LNCAP (cell line): ENCODE measurements around the gene PDYN.

ENCODE experiments used
- CTCF ChIP-seq: fragments of 450-650 bp; IDR thresholded peaks from 2 replicates; pipeline ENCODE4 v1.5.1; 2017; ENCODE audit warnings: mild to moderate bottlenecking

PDYN gene

GRCh38 chr20:1992359-1993110 lies 1.3 kb downstream of the PDYN start:
- no peak for TF ChIP-seq CTCF

- no peak for TF ChIP-seq CTCF
Measured at GRCh38 chr20:1987826-1988225, 6.0 kb downstream of the PDYN start.

- no peak for TF ChIP-seq CTCF
Measured at GRCh38 chr20:1983301-1983700, 10.6 kb downstream of the PDYN start.

GRCh38 chr20:1982686-1983085 lies 11.2 kb downstream of the PDYN start:
- TF ChIP-seq CTCF: no peak

GRCh38 chr20:1979106-1979778 lies 14.6 kb downstream of the PDYN start:
- no peak for TF ChIP-seq CTCF

- TF ChIP-seq CTCF: no peak
Measured at GRCh38 chr20:1975291-1975690, 18.6 kb downstream of the PDYN start.

- TF ChIP-seq CTCF: no peak
Measured at GRCh38 chr20:1973601-1974440, 20.0 kb downstream of the PDYN start.
